Endothelial cell of umbilical vein (primary cell): ENCODE data around the gene ZNF385B. TPM values are rescaled to one million over a fixed set of nuclear protein-coding genes. Genes with fewer than 3 reads are reported as not detected.

Experiments
- BruUV-seq: library from RNA; stranded (reverse); fragments of 400-500 nt; replicated peaks from 2 replicates; lab custom pipeline; 2021; lab: Mats Ljungman, UMichigan
- CTCF ChIA-PET: fragments of 300-600, 350-600 bp; sonication (Branson Sonifier 250); formaldehyde crosslinking; loops from one replicate; lab custom pipeline; 2021; ENCODE audit warnings: antibody characterized with exemption, inconsistent platforms; lab: Charles Lee
- POLR2A ChIA-PET: fragments of 300-600, 350-600 bp; sonication (Branson Sonifier 250); formaldehyde crosslinking; loops from one replicate; lab custom pipeline; 2021; ENCODE audit warnings: antibody characterized with exemption, inconsistent platforms; lab: Charles Lee
- DNase-seq: peaks from one replicate; pipeline ENCODE4 v3.0.0-alpha.2; 2011; ENCODE audit warnings: low read depth, low spot score
- FAIRE-seq: peaks from 2 replicates; lab custom pipeline; 2011; peaks lifted over from hg19 to GRCh38; lab: Jason Lieb, UNC
- H2AFZ ChIP-seq: 2 replicates; pipeline ENCODE4 v1.6.0; 2012; ENCODE audit warnings: low read depth, low read length, control low read depth, inconsistent platforms
- H3K27ac ChIP-seq: 2 replicates; pipeline ENCODE4 v1.5.1; 2011; ENCODE audit warnings: low read depth, mild to moderate bottlenecking, control low read depth, low read length, moderate library complexity; ENCODE audit not compliant: insufficient read depth
- H3K27me3 ChIP-seq, 2 experiments: 2 replicates each; pipeline versions ENCODE4 v1.6.0 to v1.6.1; 2011; ENCODE audit warnings: low read length in 2 of 2, mixed read lengths in 1 of 2; ENCODE audit not compliant: control insufficient read depth in 2 of 2, insufficient read depth in 2 of 2
- H3K36me3 ChIP-seq, 2 experiments: 2 replicates in 1 of 2; 3 replicates in 1 of 2; pipeline ENCODE4 v1.5.1; 2011; ENCODE audit warnings: low read length in 2 of 2, mild to moderate bottlenecking in 1 of 2, moderate library complexity in 1 of 2; ENCODE audit not compliant: control insufficient read depth in 2 of 2, insufficient read depth in 2 of 2; ENCODE audit errors: extremely low read depth in 1 of 2
- H3K4me1 ChIP-seq: 3 replicates; pipeline ENCODE4 v1.5.1; 2011; ENCODE audit warnings: mild to moderate bottlenecking, low read length; ENCODE audit not compliant: control insufficient read depth, insufficient read depth; ENCODE audit errors: extremely low read depth
- H3K4me2 ChIP-seq: 2 replicates; pipeline ENCODE4 v1.6.1; 2011; ENCODE audit warnings: low read length, control low read depth, mixed read lengths; ENCODE audit not compliant: insufficient read depth
- H3K4me3 ChIP-seq, 3 experiments: fragments of 200-600 bp in 1 of 3; sonication (generic), shearing (Covaris generic) in 1 of 3; replicated peaks in 1 of 3; 2 replicates each; pipeline ENCODE4 v1.5.1; 2011 to 2016; ENCODE audit warnings: control low read depth in 3 of 3, low read length in 3 of 3, mild to moderate bottlenecking in 2 of 3, inconsistent platforms in 1 of 3, low read depth in 1 of 3, moderate library complexity in 1 of 3; ENCODE audit not compliant: insufficient read depth in 1 of 3
- H3K79me2 ChIP-seq: 2 replicates; pipeline ENCODE4 v1.6.0; 2012; ENCODE audit warnings: low read length, inconsistent platforms; ENCODE audit not compliant: control insufficient read depth, insufficient read depth
- H3K9ac ChIP-seq: replicated peaks from 2 replicates; pipeline ENCODE3; 2011; ENCODE audit warnings: low read length, control low read depth; ENCODE audit not compliant: insufficient read depth; ENCODE audit errors: extremely low read depth
- H3K9me1 ChIP-seq: replicated peaks from 3 replicates; pipeline ENCODE4 v1.6.0; 2011; ENCODE audit warnings: mild to moderate bottlenecking, low read length; ENCODE audit not compliant: control insufficient read depth, insufficient read depth; ENCODE audit errors: extremely low read depth
- H3K9me3 ChIP-seq: replicated peaks from 2 replicates; pipeline ENCODE4 v1.5.1; 2012; ENCODE audit warnings: low read length, inconsistent platforms; ENCODE audit not compliant: control insufficient read depth, insufficient read depth
- H4K20me1 ChIP-seq: replicated peaks from 2 replicates; pipeline ENCODE3; 2011; ENCODE audit warnings: mild to moderate bottlenecking, low read length; ENCODE audit not compliant: control insufficient read depth, insufficient read depth; ENCODE audit errors: extremely low read depth
- CTCF ChIP-seq, 2 donors: IDR thresholded peaks; 1 replicate in 1 of 2; 2 replicates in 1 of 2; pipeline ENCODE4 v1.5.1; 2011; ENCODE audit warnings: low read length in 2 of 2, mild to moderate bottlenecking in 2 of 2, moderate library complexity in 2 of 2, control low read depth in 1 of 2, inconsistent platforms in 1 of 2, low read depth in 1 of 2; ENCODE audit not compliant: insufficient read depth in 1 of 2; ENCODE audit errors: extremely low read depth in 1 of 2
- EZH2 ChIP-seq: IDR thresholded peaks from 2 replicates; pipeline ENCODE4 v1.6.1; 2012; ENCODE audit warnings: borderline replicate concordance, low read depth, mild to moderate bottlenecking, moderate library complexity, low read length, inconsistent platforms; ENCODE audit not compliant: severe bottlenecking
- FOS ChIP-seq: IDR thresholded peaks from 2 replicates; pipeline ENCODE4 v1.6.1; 2011; ENCODE audit warnings: mild to moderate bottlenecking, low read length, moderate library complexity, borderline replicate concordance; ENCODE audit not compliant: insufficient read depth
- GATA2 ChIP-seq: IDR thresholded peaks from 2 replicates; pipeline ENCODE4 v1.7.0; 2011; ENCODE audit warnings: low read depth, mild to moderate bottlenecking, moderate library complexity, mixed read lengths, low read length; ENCODE audit not compliant: insufficient read length, insufficient read depth
- JUN ChIP-seq: IDR thresholded peaks from 2 replicates; pipeline ENCODE4 v1.6.1; 2011; ENCODE audit warnings: borderline replicate concordance, low read depth; ENCODE audit not compliant: insufficient read length, insufficient read depth
- MYC ChIP-seq: IDR thresholded peaks from one replicate; pipeline ENCODE4 v1.6.1; 2011; ENCODE audit warnings: mild to moderate bottlenecking, low read depth, low read length
- POLR2A ChIP-seq: IDR thresholded peaks from 2 replicates; pipeline ENCODE4 v1.6.1; 2012; ENCODE audit warnings: low read depth, mild to moderate bottlenecking, control low read depth, low read length
- POLR2AphosphoS5 ChIP-seq: IDR thresholded peaks from 2 replicates; pipeline ENCODE4 v1.6.1; 2012; ENCODE audit warnings: low read depth, mild to moderate bottlenecking, control low read depth, low read length, moderate library complexity; ENCODE audit not compliant: insufficient read depth
- dilution Hi-C: fragments of 300-500 bp; cut with MboI; formaldehyde crosslinking; loops from one replicate; pipeline ENCODE4 v1.15.0; 2019; ENCODE audit warnings: low sequenced_read_pairs; ENCODE audit not compliant: extremely low pct_ligation_motif_present
- intact Hi-C: fragments of 100-400 bp; cut with micrococcal nuclease; formaldehyde crosslinking; loops from one replicate; pipeline ENCODE4 v1.10.0; 2022
- polyA plus RNA-seq, 4 experiments: library from polyadenylated mRNA; depleted of rRNA in 3 of 4; stranded (reverse) in 3 of 4; unstranded in 1 of 4; fragments of >200 nt; gene quantifications; 2 replicates each; pipeline versions ENCODE4 v1.2.1 to v1.2.3, GENCODE V29; 2011 to 2012; ENCODE audit warnings: missing spikeins in 1 of 4
- total RNA-seq: library from RNA; stranded (reverse); gene quantifications from 2 replicates; pipeline ENCODE4 v1.2.3, GENCODE V29; 2021
- TF ChIP-seq, protein P1 (sequence below): IDR thresholded peaks from 2 replicates; pipeline ENCODE4 v1.6.1; 2011; ENCODE audit not compliant: insufficient read depth, insufficient read length

The ZNF385B gene
- total and polyA plus RNA-seq, 2 donors (not counting 3 experiments of a cell fraction or from before 2014, with no cell fraction given), result not detected

DNA sequence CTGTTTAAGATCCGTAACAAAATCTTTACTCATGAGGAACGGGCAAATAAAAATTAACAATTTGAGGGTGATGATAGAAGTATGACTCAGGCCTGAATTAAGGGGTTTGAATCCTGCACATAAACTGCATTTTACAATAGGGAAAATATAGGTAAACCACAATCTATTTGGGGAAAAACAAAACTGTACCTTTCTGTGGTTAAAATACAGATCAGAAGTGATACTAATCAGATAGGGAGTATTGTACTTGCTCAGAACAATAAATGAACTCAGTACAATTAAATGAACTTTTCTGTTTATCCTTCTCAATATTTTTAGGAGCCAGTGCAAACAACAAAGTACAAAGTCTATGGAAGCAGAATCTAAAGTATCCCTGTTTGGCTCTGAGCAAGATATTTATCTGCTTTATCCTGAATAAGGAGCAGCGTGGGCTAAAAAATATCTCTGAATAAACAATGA lies 287.3 kb downstream of the ZNF385B start:
- TF ChIP-seq GATA2 (no peak), MYC (no peak), EZH2 (no peak), POLR2A (no peak), FOS (no peak), CTCF (IDR thresholded peaks at IDR 0.05; ENCODE audit: extremely low read depth in 1 of 2, insufficient read depth in 1 of 2, low read depth in 1 of 2, low read length in 2 of 2) (no peak), POLR2AphosphoS5 (no peak), JUN (no peak)
- TF ChIP-seq, protein P1, sequence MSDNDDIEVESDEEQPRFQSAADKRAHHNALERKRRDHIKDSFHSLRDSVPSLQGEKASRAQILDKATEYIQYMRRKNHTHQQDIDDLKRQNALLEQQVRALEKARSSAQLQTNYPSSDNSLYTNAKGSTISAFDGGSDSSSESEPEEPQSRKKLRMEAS, result no peak
- no peak overlapping the region for H3K27ac ChIP-seq
- H3K9me3 ChIP-seq, result no peaks in the 10 kb centered on the region
- H3K4me1 ChIP-seq, result no peaks in the 10 kb centered on the region
- intact Hi-C loops, result no loop called here
- no peaks in the 10 kb centered on the region for H3K27me3 ChIP-seq
- no peaks in the 10 kb centered on the region for H3K79me2 ChIP-seq
- H2AFZ ChIP-seq, result no peak overlapping the region
- DNase-seq (peak; percentile 51), FAIRE-seq (no peak)
- no peaks in the 10 kb centered on the region for H3K36me3 ChIP-seq
- dilution Hi-C loops, result no loop called here
- no peak overlapping the region for H3K4me3 ChIP-seq
- ChIA-PET CTCF (no interaction called here), POLR2A (no interaction called here)
- H3K9me1 ChIP-seq, result no peaks in the 10 kb centered on the region
- H3K4me2 ChIP-seq, result no peak overlapping the region
- BruUV-seq, result no TSS peak
- no peak overlapping the region for H3K9ac ChIP-seq
- no peaks in the 10 kb centered on the region for H4K20me1 ChIP-seq
